PC-9 (cell line): ENCODE results near the gene EPM2AIP1.

Experiments
- EZH2 ChIP-seq: fragments of 200-600 bp; sonication (generic); IDR thresholded peaks from 2 replicates; pipeline ENCODE4 v1.8.0; 2017; ENCODE audit warnings: antibody characterized with exemption, low read depth
- TF ChIP-seq, protein P1 (sequence below): fragments of 200-600 bp; sonication (generic); conservative IDR thresholded peaks from 2 replicates; pipeline ENCODE4 v1.6.1; 2017; ENCODE audit warnings: mixed run types, antibody characterized with exemption, mild to moderate bottlenecking, moderate library complexity

DNA sequence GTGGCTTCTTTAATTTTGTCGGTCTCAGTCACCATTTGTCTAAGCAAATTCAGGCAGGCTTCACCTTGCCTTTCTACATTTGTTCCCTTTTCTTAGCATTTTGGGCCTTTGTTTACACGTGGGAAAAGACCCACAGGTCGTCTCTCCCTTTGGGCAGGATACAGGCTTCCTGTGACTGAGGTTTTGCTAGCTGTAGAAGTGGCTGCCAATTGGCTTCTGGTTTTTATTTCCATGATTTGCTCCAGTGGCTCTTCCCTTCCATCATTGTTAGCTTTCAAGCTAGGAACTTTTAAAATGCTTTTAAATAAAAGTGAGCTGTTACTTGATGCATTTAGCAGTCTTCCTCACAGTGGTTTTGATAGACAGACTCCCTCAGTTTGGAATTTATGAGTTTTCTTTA lies 37.7 kb upstream of the EPM2AIP1 start:
- TF ChIP-seq, protein P1, sequence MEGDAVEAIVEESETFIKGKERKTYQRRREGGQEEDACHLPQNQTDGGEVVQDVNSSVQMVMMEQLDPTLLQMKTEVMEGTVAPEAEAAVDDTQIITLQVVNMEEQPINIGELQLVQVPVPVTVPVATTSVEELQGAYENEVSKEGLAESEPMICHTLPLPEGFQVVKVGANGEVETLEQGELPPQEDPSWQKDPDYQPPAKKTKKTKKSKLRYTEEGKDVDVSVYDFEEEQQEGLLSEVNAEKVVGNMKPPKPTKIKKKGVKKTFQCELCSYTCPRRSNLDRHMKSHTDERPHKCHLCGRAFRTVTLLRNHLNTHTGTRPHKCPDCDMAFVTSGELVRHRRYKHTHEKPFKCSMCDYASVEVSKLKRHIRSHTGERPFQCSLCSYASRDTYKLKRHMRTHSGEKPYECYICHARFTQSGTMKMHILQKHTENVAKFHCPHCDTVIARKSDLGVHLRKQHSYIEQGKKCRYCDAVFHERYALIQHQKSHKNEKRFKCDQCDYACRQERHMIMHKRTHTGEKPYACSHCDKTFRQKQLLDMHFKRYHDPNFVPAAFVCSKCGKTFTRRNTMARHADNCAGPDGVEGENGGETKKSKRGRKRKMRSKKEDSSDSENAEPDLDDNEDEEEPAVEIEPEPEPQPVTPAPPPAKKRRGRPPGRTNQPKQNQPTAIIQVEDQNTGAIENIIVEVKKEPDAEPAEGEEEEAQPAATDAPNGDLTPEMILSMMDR, result no peak
- no peak for TF ChIP-seq EZH2
